Breast epithelium (tissue), 4 donors: ENCODE data around the gene BACH2. TPM values are rescaled to one million over a fixed set of nuclear protein-coding genes. Genes with fewer than 3 reads are reported as not detected.

Experiments used
- DNase-seq, 2 donors: peaks; one replicate each; pipeline ENCODE4 v3.0.0-alpha.2; 2019; ENCODE audit warnings: low spot score in 2 of 2
- H3K27ac ChIP-seq, 2 donors: fragments of 200-600 bp; sonication (generic) in 1 of 2; one replicate each; pipeline ENCODE4 v1.5.1; 2016 to 2019; ENCODE audit warnings: mild to moderate bottlenecking in 1 of 2
- H3K27me3 ChIP-seq, 2 donors: fragments of 200-600 bp; sonication (generic) in 1 of 2; one replicate each; pipeline versions ENCODE4 v1.5.1 to v1.6.0; 2017 to 2019; ENCODE audit warnings: control low read depth in 1 of 2, mild to moderate bottlenecking in 1 of 2
- H3K36me3 ChIP-seq: fragments of 200-600 bp; one replicate; pipeline ENCODE4 v1.5.1; 2019
- H3K4me1 ChIP-seq, 2 donors: fragments of 200-600 bp; sonication (generic); one replicate each; pipeline ENCODE4 v1.5.1; 2016 to 2019; ENCODE audit warnings: control low read depth in 1 of 2
- H3K4me3 ChIP-seq, 3 donors: fragments of 200-600 bp; sonication (generic); 1 replicate in 2 of 3; 2 replicates in 1 of 3; pipeline ENCODE4 v1.5.1; 2016 to 2019; ENCODE audit warnings: mild to moderate bottlenecking in 3 of 3, moderate library complexity in 2 of 3
- H3K9me3 ChIP-seq, 2 donors: fragments of 200-600 bp; sonication (generic) in 1 of 2; one replicate each; pipeline ENCODE4 v1.5.1; 2016 to 2019; ENCODE audit warnings: control low read depth in 1 of 2
- CTCF ChIP-seq, 3 donors: fragments of 450-650 bp; IDR thresholded peaks; one replicate each; pipeline ENCODE4 v1.5.1; 2016 to 2017; ENCODE audit warnings: antibody characterized with exemption in 3 of 3, mild to moderate bottlenecking in 3 of 3, moderate library complexity in 3 of 3
- POLR2A ChIP-seq: fragments of 450-650 bp; IDR thresholded peaks from one replicate; pipeline ENCODE4 v1.6.1; 2016; ENCODE audit warnings: antibody characterized with exemption, mild to moderate bottlenecking, moderate library complexity
- POLR2AphosphoS5 ChIP-seq, 3 donors: sonication (generic); formaldehyde crosslinking; IDR thresholded peaks; one replicate each; pipeline ENCODE4 v1.6.1; 2017; ENCODE audit warnings: antibody characterized with exemption in 3 of 3
- intact Hi-C: fragments of 100-400 bp; cut with DNase I; formaldehyde crosslinking; loops from one replicate; pipeline ENCODE4 v1.15.1; 2023; ENCODE audit warnings: low total_unique reads
- total RNA-seq, 3 donors: library from RNA; depleted of rRNA; stranded (reverse); fragments of >200 nt; gene quantifications; one replicate each; pipeline ENCODE4 v1.1.0, GENCODE V29; 2016

Gene BACH2
- total RNA-seq, 3 donors from 2014 or later: 6.2 to 13.8 (median 7.0) TPM

DNA sequence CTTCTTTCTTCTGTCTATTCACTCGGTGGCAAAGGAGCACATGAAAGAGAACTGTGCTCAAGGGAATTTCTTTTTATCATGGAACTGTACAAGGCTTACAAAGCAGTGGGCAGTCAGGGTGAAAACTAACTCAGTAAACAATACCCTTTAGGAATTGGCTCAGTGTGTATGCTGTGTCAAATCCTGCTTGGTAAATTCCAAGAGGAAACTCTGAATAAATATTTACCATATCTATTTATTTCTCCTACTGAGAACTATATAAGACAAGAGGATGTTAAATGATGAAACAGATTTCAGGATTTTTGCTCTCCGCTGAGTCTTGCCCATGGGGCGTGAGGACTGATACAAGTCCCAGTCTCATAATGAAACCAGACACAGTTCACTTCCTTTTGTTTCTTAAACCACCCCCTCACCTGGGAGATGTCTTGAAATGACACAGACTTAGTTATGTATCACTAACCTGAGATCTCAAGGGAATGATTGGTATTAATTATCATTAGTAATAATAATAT is 188.8 kb downstream of the BACH2 start:
- no peak for TF ChIP-seq CTCF (IDR thresholded peaks at IDR 0.05)
- no peaks in the 10 kb centered on the region for H3K27me3 ChIP-seq
- no peak overlapping the region for H3K27ac ChIP-seq
- no peaks in the 10 kb centered on the region for H3K4me1 ChIP-seq
- no peaks in the 10 kb centered on the region for H3K9me3 ChIP-seq
- intact Hi-C loops: no loop called here
- H3K36me3 ChIP-seq: no peaks in the 10 kb centered on the region
- H3K4me3 ChIP-seq: no peak overlapping the region
- DNase-seq: no peak

DNA sequence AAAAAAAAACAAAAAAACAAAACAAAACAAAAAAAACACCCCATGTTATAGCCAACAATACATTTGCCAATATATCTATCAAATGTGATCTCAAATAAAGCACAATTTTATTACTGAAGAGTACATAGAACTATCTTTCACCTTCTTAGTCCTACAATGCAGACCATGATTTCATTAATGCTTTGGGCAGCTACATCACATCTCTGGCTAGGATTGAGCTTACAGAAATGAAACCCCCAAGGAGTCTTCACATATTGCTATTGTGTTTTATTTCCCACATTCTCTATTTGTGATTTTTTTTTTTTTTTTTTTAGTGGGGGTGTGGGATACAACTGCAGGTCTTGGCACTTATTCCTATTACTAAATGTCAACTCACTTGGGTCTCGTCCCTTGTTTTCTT is 189.3 kb downstream of the BACH2 start:
- no peaks in the 10 kb centered on the region for H3K27me3 ChIP-seq
- intact Hi-C loops: no loop called here

DNA sequence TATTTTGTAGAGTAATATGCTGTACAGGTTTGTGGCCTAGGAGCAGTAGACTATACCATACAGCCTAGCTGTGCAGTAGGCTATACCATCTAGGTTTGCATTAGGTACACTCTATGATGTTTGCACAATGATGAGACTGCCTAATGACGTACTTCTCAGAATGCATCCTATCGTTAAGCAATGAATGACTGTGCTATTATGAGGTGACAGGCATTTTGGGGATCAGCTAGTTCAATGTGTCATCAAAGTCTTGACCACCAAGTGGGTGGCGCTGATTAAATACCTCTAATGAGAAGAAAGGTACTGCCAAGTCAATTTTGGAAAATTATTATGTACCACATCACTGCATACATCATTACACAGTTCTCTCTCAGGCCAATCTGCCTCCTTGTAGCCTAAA is 190.2 kb downstream of the BACH2 start:
- H3K27me3 ChIP-seq: no peaks in the 10 kb centered on the region
- no peaks in the 10 kb centered on the region for H3K36me3 ChIP-seq
- DNase-seq: no peak
- no peak for TF ChIP-seq POLR2AphosphoS5 (IDR thresholded peaks at IDR 0.05)
- no peak for TF ChIP-seq POLR2A
- TF ChIP-seq CTCF (IDR thresholded peaks at IDR 0.05): no peak
- intact Hi-C loops: no loop called here
- H3K4me1 ChIP-seq: no peaks in the 10 kb centered on the region
- peak overlapping the region in 1 of 2 donors; percentile 15 for H3K27ac ChIP-seq
- H3K4me3 ChIP-seq: no peak overlapping the region
- no peaks in the 10 kb centered on the region for H3K9me3 ChIP-seq

More for the DNA sequence above, 189.3 kb downstream of the BACH2 start:
- DNase-seq: no peak
- TF ChIP-seq POLR2AphosphoS5 (IDR thresholded peaks at IDR 0.05) (no peak), POLR2A (no peak), CTCF (IDR thresholded peaks at IDR 0.05) (no peak)
- Histone ChIP-seq H3K4me1 (no peaks in the 10 kb centered on the region), H3K36me3 (no peaks in the 10 kb centered on the region), H3K27ac (no peak overlapping the region), H3K9me3 (no peaks in the 10 kb centered on the region), H3K4me3 (no peak overlapping the region)

- no peaks in the 10 kb centered on the region for H3K9me3 ChIP-seq
- no peaks in the 10 kb centered on the region for H3K36me3 ChIP-seq
- TF ChIP-seq POLR2A (no peak), POLR2AphosphoS5 (IDR thresholded peaks at IDR 0.05) (no peak), CTCF (IDR thresholded peaks at IDR 0.05) (no peak)
- no peaks in the 10 kb centered on the region for H3K27me3 ChIP-seq
- DNase-seq: no peak
- H3K4me3 ChIP-seq: no peak overlapping the region
- H3K4me1 ChIP-seq: no peaks in the 10 kb centered on the region
- H3K27ac ChIP-seq: peak overlapping the region; percentile 34
- intact Hi-C loops: no loop called here
These were observed 191.0 kb downstream of the BACH2 start for GRCh38 chr6:90105506-90106170.

DNA sequence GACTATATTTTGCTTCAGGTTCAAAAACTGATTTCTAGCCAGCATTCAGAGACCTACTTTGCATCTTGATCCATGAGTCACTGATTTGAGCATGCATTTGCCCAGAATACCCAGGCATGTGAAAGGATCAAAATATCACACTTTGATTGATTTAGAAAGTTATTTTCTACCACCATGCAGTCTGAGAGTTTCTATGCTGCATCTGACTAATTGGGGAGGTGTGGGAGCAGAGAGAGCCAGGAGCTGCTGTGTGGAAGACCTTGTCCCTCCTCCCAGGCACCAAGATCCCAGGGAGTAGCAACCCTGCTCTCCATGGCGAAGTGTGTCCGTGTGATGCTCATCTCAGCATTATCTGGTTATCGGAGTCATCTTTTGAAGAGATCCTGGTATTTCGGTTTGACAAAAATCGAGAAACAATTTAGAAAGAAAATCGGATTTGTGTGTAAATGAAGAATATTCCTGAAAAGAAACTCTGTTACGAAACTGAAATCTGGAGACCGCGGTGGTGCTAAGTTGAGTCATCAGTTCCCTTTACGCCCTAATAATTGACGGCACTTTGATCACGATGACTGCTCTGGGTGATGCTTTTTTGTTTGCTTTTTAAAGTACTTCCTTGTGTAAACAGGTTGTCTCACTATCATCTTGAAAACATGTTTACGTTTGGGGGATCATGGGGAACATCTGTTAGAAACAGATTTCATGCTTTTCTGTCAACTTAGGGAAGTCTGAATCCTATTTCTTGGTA is 193.4 kb downstream of the BACH2 start:
- H3K27me3 ChIP-seq: no peaks in the 10 kb centered on the region
- no peak for DNase-seq
- no peaks in the 10 kb centered on the region for H3K9me3 ChIP-seq
- TF ChIP-seq POLR2AphosphoS5 (IDR thresholded peaks at IDR 0.05) (no peak), POLR2A (no peak), CTCF (IDR thresholded peaks at IDR 0.05) (no peak)
- H3K36me3 ChIP-seq: no peaks in the 10 kb centered on the region
- H3K27ac ChIP-seq: no peak overlapping the region
- no peaks in the 10 kb centered on the region for H3K4me1 ChIP-seq
- intact Hi-C loops: no loop called here
- no peak overlapping the region for H3K4me3 ChIP-seq
